Endodermal cell (in vitro differentiated cells): ENCODE data around the gene ASPG. TPM values are rescaled to one million over a fixed set of nuclear protein-coding genes. Genes with fewer than 3 reads are reported as not detected.

Source experiments
- DNase-seq: peaks from one replicate; pipeline ENCODE4 v3.0.0-alpha.2; 2017
- H3K27ac ChIP-seq: 2 replicates; pipeline ENCODE4 v1.5.1; 2013; ENCODE audit warnings: mild to moderate bottlenecking, low read depth, low read length, moderate library complexity
- H3K27me3 ChIP-seq: 2 replicates; pipeline ENCODE4 v1.6.1; 2013; ENCODE audit warnings: mild to moderate bottlenecking, low read length, moderate library complexity; ENCODE audit not compliant: insufficient read depth, control insufficient read depth, poor library complexity, severe bottlenecking
- H3K36me3 ChIP-seq: 2 replicates; pipeline ENCODE4 v1.7.0; 2013; ENCODE audit warnings: mild to moderate bottlenecking, low read length, moderate library complexity; ENCODE audit not compliant: control insufficient read depth, insufficient read depth
- H3K4me1 ChIP-seq: one replicate; pipeline ENCODE4 v1.7.0; 2013; ENCODE audit warnings: low read length; ENCODE audit not compliant: control insufficient read depth, insufficient read depth
- H3K4me3 ChIP-seq: 2 replicates; pipeline ENCODE4 v1.5.1; 2013; ENCODE audit warnings: mild to moderate bottlenecking, low read length, moderate library complexity
- H3K9ac ChIP-seq: 2 replicates; pipeline ENCODE4 v1.6.1; 2013; ENCODE audit warnings: mild to moderate bottlenecking, low read length, moderate library complexity; ENCODE audit not compliant: poor library complexity, severe bottlenecking; ENCODE audit errors: extremely low read depth
- H3K9me3 ChIP-seq: 2 replicates; pipeline ENCODE4 v1.6.1; 2013; ENCODE audit warnings: mild to moderate bottlenecking, low read length, moderate library complexity; ENCODE audit not compliant: control insufficient read depth
- H3K27ac Mint-ChIP-seq: 2 replicates; pipeline ENCODE4 v1.8.0; 2020; ENCODE audit warnings: mixed read lengths
- H3K27me3 Mint-ChIP-seq: 2 replicates; pipeline ENCODE4 v1.8.0; 2021; ENCODE audit warnings: mild to moderate bottlenecking, mixed read lengths; ENCODE audit not compliant: insufficient read depth
- H3K36me3 Mint-ChIP-seq: 2 replicates; pipeline ENCODE4 v1.8.0; 2020; ENCODE audit warnings: low read depth, mixed read lengths
- H3K4me1 Mint-ChIP-seq: 2 replicates; pipeline ENCODE4 v1.8.0; 2020; ENCODE audit warnings: mixed read lengths
- H3K4me3 Mint-ChIP-seq: 2 replicates; pipeline ENCODE4 v1.8.0; 2020; ENCODE audit warnings: mild to moderate bottlenecking, moderate library complexity, mixed read lengths
- H3K9me3 Mint-ChIP-seq: 2 replicates; pipeline ENCODE4 v1.8.0; 2020; ENCODE audit warnings: mild to moderate bottlenecking, mixed read lengths
- CTCF ChIP-seq: fragments of 200-600 bp; sonication (generic); conservative IDR thresholded peaks from 2 replicates; pipeline ENCODE4 v1.5.0; 2021; ENCODE audit warnings: antibody characterized with exemption, mild to moderate bottlenecking
- WGBS, 2 experiments: methylation state at CpG; one replicate each; pipeline versions ENCODE4 v1.1.5 to v1.1.7; 2013; ENCODE audit warnings: missing lambda C conversion rate in 2 of 2, mixed read lengths in 1 of 2; ENCODE audit not compliant: insufficient coverage in 1 of 2, insufficient read length in 1 of 2; 5-methylcytosine and 5-hydroxymethylcytosine counted together
- total RNA-seq, 2 donors: library from RNA; stranded (reverse); fragmentation: NEBNext Ultra II Directional in 1 of 2; extraction: Animal tissue kit (Norgen Biotek cat#: 25700) in 1 of 2; gene quantifications; 2 replicates in 1 of 2; 3 replicates in 1 of 2; pipeline ENCODE4 v1.2.1, GENCODE V29; 2021

ASPG gene
- total RNA-seq, 2 donors from 2014 or later = 0.71 to 1.4 TPM

GRCh38 chr14:104115131-104115600 is 29.7 kb downstream of the ASPG start:
- 80 to 90% methylated on average over 8 to 11 of the region's 11 CpGs for WGBS, 2 experiments
- peak; percentile 32 for DNase-seq
- no peaks in the 10 kb centered on the region for H3K36me3 Mint-ChIP-seq
- Histone ChIP-seq H3K9me3 (no peaks in the 10 kb centered on the region), H3K27ac (no peak overlapping the region), H3K9ac (no peak overlapping the region), H3K4me1 (no peaks in the 10 kb centered on the region), H3K27me3 (peaks cover 54% of the 10 kb centered on the region), H3K4me3 (no peak overlapping the region), H3K36me3 (no peaks in the 10 kb centered on the region)
- H3K27me3 Mint-ChIP-seq = peaks cover 53% of the 10 kb centered on the region
- no peak for TF ChIP-seq CTCF
- no peaks in the 10 kb centered on the region for H3K4me1 Mint-ChIP-seq
- no peaks in the 10 kb centered on the region for H3K9me3 Mint-ChIP-seq
- H3K27ac Mint-ChIP-seq = no peak overlapping the region
- H3K4me3 Mint-ChIP-seq = no peak overlapping the region

GRCh38 chr14:104115691-104116287 is 30.3 kb downstream of the ASPG start:
- WGBS, 2 experiments = 88 to 93% methylated on average over 5 to 9 of the region's 9 CpGs
- Histone ChIP-seq H3K4me3 (no peak overlapping the region), H3K27me3 (peaks cover 61% of the 10 kb centered on the region), H3K9ac (no peak overlapping the region), H3K4me1 (no peaks in the 10 kb centered on the region), H3K36me3 (no peaks in the 10 kb centered on the region), H3K27ac (no peak overlapping the region), H3K9me3 (no peaks in the 10 kb centered on the region)
- peaks cover 59% of the 10 kb centered on the region for H3K27me3 Mint-ChIP-seq
- TF ChIP-seq CTCF = no peak
- no peaks in the 10 kb centered on the region for H3K9me3 Mint-ChIP-seq
- DNase-seq = peak; percentile 33
- H3K4me3 Mint-ChIP-seq = no peak overlapping the region
- H3K27ac Mint-ChIP-seq = no peak overlapping the region
- H3K4me1 Mint-ChIP-seq = no peaks in the 10 kb centered on the region
- no peaks in the 10 kb centered on the region for H3K36me3 Mint-ChIP-seq

- Histone ChIP-seq H3K4me3 (no peak overlapping the region), H3K9me3 (no peaks in the 10 kb centered on the region), H3K27ac (no peak overlapping the region), H3K27me3 (peaks cover 64% of the 10 kb centered on the region), H3K36me3 (no peaks in the 10 kb centered on the region), H3K4me1 (no peaks in the 10 kb centered on the region), H3K9ac (no peak overlapping the region)
- Mint-ChIP-seq H3K4me1 (no peaks in the 10 kb centered on the region), H3K4me3 (no peak overlapping the region), H3K27me3 (peaks cover 65% of the 10 kb centered on the region), H3K27ac (no peak overlapping the region), H3K36me3 (no peaks in the 10 kb centered on the region), H3K9me3 (no peaks in the 10 kb centered on the region)
- no peak for TF ChIP-seq CTCF
- WGBS, 2 experiments = 52 to 58% methylated on average over 6 to 18 of the region's 19 CpGs
- peak; percentile 58 for DNase-seq
Observed at GRCh38 chr14:104116288-104116755, 30.8 kb downstream of the ASPG start.
